ENCODE data around the gene RDM1. TPM values are rescaled to one million over a fixed set of nuclear protein-coding genes. Genes with fewer than 3 reads are reported as not detected.

RDM1 gene
- total and polyA plus RNA-seq, 2 experiments from 2014 or later: 3.9 to 8.8 TPM

- Histone ChIP-seq H3K79me2 (replicated peaks; ENCODE audit: insufficient read depth) (no peaks in the 10 kb centered on the region), H3K36me3 (ENCODE audit: insufficient read depth) (no peaks in the 10 kb centered on the region; the same call in 1 of the 2 replicates), H4K20me1 (replicated peaks; ENCODE audit: insufficient read depth) (no peaks in the 10 kb centered on the region), H3K9me2 (ENCODE audit: insufficient read depth) (peaks cover 4% of the 10 kb centered on the region; the same call in 1 of the 2 replicates), H3F3A (replicated peaks; ENCODE audit: low read depth) (no peaks in the 10 kb centered on the region), H3K4me1 (ENCODE audit: insufficient read depth) (no peaks in the 10 kb centered on the region), H3K4me2 (no peak overlapping the region), H3K4me3 (no peak overlapping the region), H3K27ac (ENCODE audit: low read depth) (no peak overlapping the region), H3K27me3 (ENCODE audit: insufficient read depth) (no peaks in the 10 kb centered on the region), H2AFZ (no peak overlapping the region)
- DNase-seq (ENCODE audit: low spot score) (no peak), ATAC-seq (no peak)
- H3K4me3 Mint-ChIP-seq: no peak overlapping the region
- peaks cover 7% of the 10 kb centered on the region; the same call in 1 of the 3 replicates for H3K36me3 Mint-ChIP-seq (ENCODE audit: low read depth)
- H3K27me3 Mint-ChIP-seq (ENCODE audit: insufficient read depth, low read depth, poor library complexity): peaks cover 4% of the 10 kb centered on the region
- TF ChIP-seq ZNF331 (CRISPR knock-in tag; IDR thresholded peaks at IDR 0.05; ENCODE audit: low read depth) (no peak), EZH2 (IDR thresholded peaks at IDR 0.05; ENCODE audit: low read depth, unreplicated experiment) (no peak), STAT1 (IDR thresholded peaks at IDR 0.05; ENCODE audit: unreplicated experiment) (no peak), CTCF (conservative IDR thresholded peaks at IDR 0.05; ENCODE audit: low read depth in 2 of 2) (no peak), NANOG (IDR thresholded peaks at IDR 0.05; ENCODE audit: borderline replicate concordance) (no peak), REST (IDR thresholded peaks at IDR 0.05; ENCODE audit: unreplicated experiment) (no peak), JUNB (IDR thresholded peaks at IDR 0.05; ENCODE audit: unreplicated experiment) (no peak), ZNF114 (CRISPR knock-in tag; IDR thresholded peaks at IDR 0.05) (no peak), ZNF462 (CRISPR knock-in tag; IDR thresholded peaks at IDR 0.05) (no peak)
- H3K4me1 Mint-ChIP-seq: no peaks in the 10 kb centered on the region
- no peak overlapping the region for H3K27ac Mint-ChIP-seq
- H3K9me3 Mint-ChIP-seq: peaks cover 32% of the 10 kb centered on the region
Measured at GRCh38 chr17:35906926-35907637, 23.5 kb downstream of the RDM1 start.
